Astrocyte (in vitro differentiated cells and primary cell): Measurements from ENCODE around the gene GLYR1. TPM values are rescaled to one million over a fixed set of nuclear protein-coding genes. Genes with fewer than 3 reads are reported as not detected.

Experiments
- DNase-seq: peaks from one replicate; pipeline ENCODE4 v3.0.0-alpha.2; 2010; ENCODE audit warnings: low read depth
- FAIRE-seq: peaks from 2 replicates; lab custom pipeline; 2011; peaks lifted over from hg19 to GRCh38; lab: Jason Lieb, UNC
- H2AFZ ChIP-seq: 2 replicates; pipeline ENCODE4 v1.6.0; 2012; ENCODE audit warnings: low read depth, low read length, inconsistent platforms
- H3K27ac ChIP-seq: 2 replicates; pipeline ENCODE4 v1.5.1; 2011; ENCODE audit warnings: low read depth, low read length, inconsistent platforms
- H3K27me3 ChIP-seq: 2 replicates; pipeline ENCODE4 v1.6.0; 2011; ENCODE audit warnings: low read length, inconsistent platforms; ENCODE audit not compliant: insufficient read depth
- H3K36me3 ChIP-seq: 2 replicates; pipeline ENCODE4 v1.5.1; 2011; ENCODE audit warnings: low read length, inconsistent platforms; ENCODE audit not compliant: insufficient read depth
- H3K4me1 ChIP-seq: 2 replicates; pipeline ENCODE4 v1.5.1; 2011; ENCODE audit warnings: low read length, inconsistent platforms; ENCODE audit not compliant: insufficient read depth
- H3K4me2 ChIP-seq: 2 replicates; pipeline ENCODE4 v1.6.0; 2012; ENCODE audit warnings: low read length, inconsistent platforms
- H3K4me3 ChIP-seq: 2 replicates; pipeline ENCODE4 v1.5.1; 2011; ENCODE audit warnings: low read depth, mild to moderate bottlenecking, low read length, inconsistent platforms; ENCODE audit not compliant: insufficient read depth
- H3K79me2 ChIP-seq: 2 replicates; pipeline ENCODE4 v1.6.0; 2012; ENCODE audit warnings: mild to moderate bottlenecking, low read length, inconsistent platforms; ENCODE audit not compliant: insufficient read depth
- H3K9ac ChIP-seq: 2 replicates; pipeline ENCODE4 v1.6.0; 2012; ENCODE audit warnings: mild to moderate bottlenecking, low read length, inconsistent platforms
- H3K9me3 ChIP-seq: 2 replicates; pipeline ENCODE4 v1.5.1; 2012; ENCODE audit warnings: low read depth, mild to moderate bottlenecking, low read length, inconsistent platforms; ENCODE audit not compliant: insufficient read depth
- H4K20me1 ChIP-seq: 2 replicates; pipeline ENCODE4 v1.6.0; 2012; ENCODE audit warnings: low read length, inconsistent platforms; ENCODE audit not compliant: insufficient read depth
- H3K27ac Mint-ChIP-seq: one replicate; pipeline ENCODE4 v1.8.0; 2021; ENCODE audit warnings: mild to moderate bottlenecking, mixed read lengths; ENCODE audit not compliant: unreplicated experiment
- H3K27me3 Mint-ChIP-seq: one replicate; pipeline ENCODE4 v1.8.0; 2021; ENCODE audit warnings: low read depth, mixed read lengths; ENCODE audit not compliant: unreplicated experiment
- H3K36me3 Mint-ChIP-seq: one replicate; pipeline ENCODE4 v1.8.0; 2021; ENCODE audit warnings: low read depth, mixed read lengths; ENCODE audit not compliant: unreplicated experiment
- H3K4me1 Mint-ChIP-seq: one replicate; pipeline ENCODE4 v1.8.0; 2021; ENCODE audit warnings: low read depth, mixed read lengths; ENCODE audit not compliant: unreplicated experiment
- H3K4me3 Mint-ChIP-seq: one replicate; pipeline ENCODE4 v1.8.0; 2021; ENCODE audit warnings: mild to moderate bottlenecking, moderate library complexity, mixed read lengths; ENCODE audit not compliant: unreplicated experiment
- H3K9me3 Mint-ChIP-seq: one replicate; pipeline ENCODE4 v1.8.0; 2021; ENCODE audit warnings: mild to moderate bottlenecking, mixed read lengths; ENCODE audit not compliant: unreplicated experiment
- EZH2 ChIP-seq: IDR thresholded peaks from 2 replicates; pipeline ENCODE4 v1.6.1; 2012; ENCODE audit warnings: mild to moderate bottlenecking, low read length, inconsistent platforms; ENCODE audit not compliant: insufficient read depth
- total RNA-seq: library from RNA; stranded (reverse); gene quantifications from 2 replicates; pipeline ENCODE4 v1.2.1, GENCODE V29; 2021
- TF ChIP-seq, protein P1 (sequence below): IDR thresholded peaks from 2 replicates; pipeline ENCODE4 v1.5.1; 2011; ENCODE audit warnings: low read depth, mild to moderate bottlenecking, inconsistent platforms, low read length, moderate library complexity; ENCODE audit not compliant: insufficient read depth

GLYR1 gene
- total RNA-seq, 1 donor from 2014 or later = 77.8 TPM

- no peak for TF ChIP-seq EZH2
- TF ChIP-seq, protein P1, sequence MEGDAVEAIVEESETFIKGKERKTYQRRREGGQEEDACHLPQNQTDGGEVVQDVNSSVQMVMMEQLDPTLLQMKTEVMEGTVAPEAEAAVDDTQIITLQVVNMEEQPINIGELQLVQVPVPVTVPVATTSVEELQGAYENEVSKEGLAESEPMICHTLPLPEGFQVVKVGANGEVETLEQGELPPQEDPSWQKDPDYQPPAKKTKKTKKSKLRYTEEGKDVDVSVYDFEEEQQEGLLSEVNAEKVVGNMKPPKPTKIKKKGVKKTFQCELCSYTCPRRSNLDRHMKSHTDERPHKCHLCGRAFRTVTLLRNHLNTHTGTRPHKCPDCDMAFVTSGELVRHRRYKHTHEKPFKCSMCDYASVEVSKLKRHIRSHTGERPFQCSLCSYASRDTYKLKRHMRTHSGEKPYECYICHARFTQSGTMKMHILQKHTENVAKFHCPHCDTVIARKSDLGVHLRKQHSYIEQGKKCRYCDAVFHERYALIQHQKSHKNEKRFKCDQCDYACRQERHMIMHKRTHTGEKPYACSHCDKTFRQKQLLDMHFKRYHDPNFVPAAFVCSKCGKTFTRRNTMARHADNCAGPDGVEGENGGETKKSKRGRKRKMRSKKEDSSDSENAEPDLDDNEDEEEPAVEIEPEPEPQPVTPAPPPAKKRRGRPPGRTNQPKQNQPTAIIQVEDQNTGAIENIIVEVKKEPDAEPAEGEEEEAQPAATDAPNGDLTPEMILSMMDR = no peak
- Histone ChIP-seq H3K4me1 (peaks cover 11% of the 10 kb centered on the region), H3K27ac (no peak overlapping the region), H3K4me2 (no peak overlapping the region), H3K36me3 (peaks cover 1% of the 10 kb centered on the region), H3K4me3 (no peak overlapping the region), H3K9me3 (no peaks in the 10 kb centered on the region), H3K79me2 (no peaks in the 10 kb centered on the region), H4K20me1 (peaks cover 15% of the 10 kb centered on the region), H2AFZ (no peak overlapping the region), H3K9ac (no peak overlapping the region), H3K27me3 (no peaks in the 10 kb centered on the region)
- Mint-ChIP-seq H3K27me3 (no peaks in the 10 kb centered on the region), H3K36me3 (peaks cover 20% of the 10 kb centered on the region), H3K9me3 (no peaks in the 10 kb centered on the region), H3K4me3 (no peak overlapping the region), H3K4me1 (no peaks in the 10 kb centered on the region), H3K27ac (no peak overlapping the region)
- FAIRE-seq (no peak), DNase-seq (no peak)
Measured at GRCh38 chr16:4891097-4891885, 44.2 kb upstream of the GLYR1 start.

GRCh38 chr16:4890686-4891085 is 43.6 kb upstream of the GLYR1 start:
- Histone ChIP-seq H3K36me3 (peaks cover 5% of the 10 kb centered on the region), H3K4me3 (no peak overlapping the region), H3K9ac (no peak overlapping the region), H2AFZ (no peak overlapping the region), H3K9me3 (no peaks in the 10 kb centered on the region), H4K20me1 (peaks cover 20% of the 10 kb centered on the region), H3K79me2 (no peaks in the 10 kb centered on the region), H3K4me1 (peaks cover 11% of the 10 kb centered on the region), H3K27me3 (no peaks in the 10 kb centered on the region), H3K4me2 (no peak overlapping the region), H3K27ac (no peak overlapping the region)
- DNase-seq (no peak), FAIRE-seq (no peak)
- H3K4me1 Mint-ChIP-seq = peaks cover 2% of the 10 kb centered on the region
- peaks cover 26% of the 10 kb centered on the region for H3K36me3 Mint-ChIP-seq
- TF ChIP-seq EZH2 = no peak
- TF ChIP-seq, protein P1 = no peak
- no peak overlapping the region for H3K4me3 Mint-ChIP-seq
- H3K9me3 Mint-ChIP-seq = no peaks in the 10 kb centered on the region
- no peak overlapping the region for H3K27ac Mint-ChIP-seq
- no peaks in the 10 kb centered on the region for H3K27me3 Mint-ChIP-seq

DNA sequence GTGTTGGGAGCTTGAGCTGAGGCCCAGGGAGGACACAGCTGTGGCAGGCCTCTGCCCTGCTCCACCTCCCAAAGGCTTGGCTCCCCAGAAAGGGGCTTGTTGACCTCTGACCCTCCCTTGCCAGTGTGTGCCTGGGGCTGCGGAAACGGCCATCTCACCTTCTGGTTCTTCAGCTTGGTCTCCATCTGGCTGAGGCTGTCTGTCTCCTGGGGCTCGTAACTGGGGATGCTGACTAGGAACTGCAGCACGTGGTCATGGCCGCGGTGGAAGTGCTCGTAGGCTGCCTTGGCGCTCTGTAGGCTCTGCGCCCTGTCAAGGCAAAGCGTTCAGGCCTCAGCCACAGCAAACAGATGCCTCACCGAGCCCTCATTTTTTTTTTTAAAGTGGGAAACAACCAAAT is 42.9 kb upstream of the GLYR1 start:
- H2AFZ ChIP-seq = no peak overlapping the region
- no peaks in the 10 kb centered on the region for H3K27me3 ChIP-seq
- no peaks in the 10 kb centered on the region for H3K9me3 ChIP-seq
- FAIRE-seq (no peak), DNase-seq (no peak)
- H3K27ac Mint-ChIP-seq = no peak overlapping the region
- H3K9me3 Mint-ChIP-seq = no peaks in the 10 kb centered on the region
- H3K36me3 Mint-ChIP-seq = peaks cover 30% of the 10 kb centered on the region
- no peaks in the 10 kb centered on the region for H3K27me3 Mint-ChIP-seq
- no peak overlapping the region for H3K9ac ChIP-seq
- no peak overlapping the region for H3K4me3 Mint-ChIP-seq
- peaks cover 5% of the 10 kb centered on the region for H3K36me3 ChIP-seq
- peaks cover 24% of the 10 kb centered on the region for H4K20me1 ChIP-seq
- H3K4me2 ChIP-seq = no peak overlapping the region
- H3K4me1 ChIP-seq = peaks cover 11% of the 10 kb centered on the region
- no peak overlapping the region for H3K4me3 ChIP-seq
- H3K79me2 ChIP-seq = no peaks in the 10 kb centered on the region
- peaks cover 6% of the 10 kb centered on the region for H3K4me1 Mint-ChIP-seq
- TF ChIP-seq, protein P1 = no peak
- TF ChIP-seq EZH2 = no peak
- H3K27ac ChIP-seq = no peak overlapping the region
